K562 (cell line): Measurements from ENCODE around the gene KRTAP29-1.

Experiments
- GATA2 ChIP-seq: sonication (generic); formaldehyde crosslinking; IDR thresholded peaks from 2 replicates; pipeline ENCODE4 v1.4.0; 2020; ENCODE audit warnings: mild to moderate bottlenecking, missing genetic modification reagents
- MTA3 ChIP-seq: fragments of 450-650 bp; formaldehyde crosslinking; IDR thresholded peaks from 2 replicates; pipeline ENCODE4 v1.6.1; 2017; ENCODE audit warnings: mild to moderate bottlenecking, borderline replicate concordance

- TF ChIP-seq GATA2 (CRISPR knock-in tag): no peak
- TF ChIP-seq MTA3: no peak
These were observed 25.6 kb upstream of the KRTAP29-1 start for GRCh38 chr17:41328207-41328606.
